ENCODE results near the gene CRX. TPM values are rescaled to one million over a fixed set of nuclear protein-coding genes. Genes with fewer than 3 reads are reported as not detected.
A peak's percentile ranks its signal among the peaks of the same experiment; 100 is the strongest.

The CRX gene
- total and polyA plus RNA-seq, 10 donors: 0.09 TPM; not detected in 9

- no peak for DNase-seq
Observed at GRCh38 chr19:47778954-47779351, 42.8 kb upstream of the CRX start.

GRCh38 chr19:47779524-47780214 is 42.1 kb upstream of the CRX start:
- WGBS, 5 donors: 68 to 87% (median 76%) methylated on average over 24 of the region's 24 CpGs
- peak overlapping the region; percentile 74 to 99 (median 85) for H3K4me3 ChIP-seq
- H3K27me3 ChIP-seq (replicated peaks in 1 of 7): no peaks in the 10 kb centered on the region
- peaks cover 0 to 46% (median 24%) of the 10 kb centered on the region in 6 donors for H3K36me3 ChIP-seq
- intact Hi-C loops (cut with DNase I; ENCODE audit: low total_unique reads): loop anchor here (10.0 kb wide), 1 partner anchor 65 kb away; the partner anchor contains the start of gene EHD2
- H3K9me3 ChIP-seq: no peaks in the 10 kb centered on the region
- peak overlapping the region; percentile 92 to 99 (median 97) for H3K27ac ChIP-seq
- TF ChIP-seq POLR2AphosphoS5 (IDR thresholded peaks at IDR 0.05): no peak
- H3K4me1 ChIP-seq: peaks cover 12 to 57% (median 41%) of the 10 kb centered on the region in 6 donors
- no peak for DNase-seq

More at GRCh38 chr19:47778954-47779351, 42.8 kb upstream of the CRX start:
- peak overlapping the region; percentile 92 to 99 (median 97) for H3K27ac ChIP-seq
- WGBS, 5 donors: 0 to 3% (median 2%) methylated on average over 10 to 20 of the region's 20 CpGs
- TF ChIP-seq POLR2AphosphoS5 (IDR thresholded peaks at IDR 0.05): no peak
- no peak for TF ChIP-seq CTCF (IDR thresholded peaks at IDR 0.05 in 8 of 11, conservative IDR thresholded peaks at IDR 0.05 in 3 of 11)
- TF ChIP-seq POLR2A (IDR thresholded peaks at IDR 0.05): no peak
- H3K27me3 ChIP-seq (replicated peaks in 1 of 7): no peaks in the 10 kb centered on the region
- no peaks in the 10 kb centered on the region for H3K9me3 ChIP-seq
- H3K4me3 ChIP-seq: peak overlapping the region; percentile 74 to 99 (median 85)
- H3K36me3 ChIP-seq: peaks cover 0 to 39% (median 17%) of the 10 kb centered on the region in 6 donors
- intact Hi-C loops (cut with DNase I; ENCODE audit: low total_unique reads): no loop called here
- H3K4me1 ChIP-seq: peaks cover 12 to 57% (median 41%) of the 10 kb centered on the region in 6 donors

GRCh38 chr19:47780215-47780551 is 41.6 kb upstream of the CRX start:
- Histone ChIP-seq H3K27ac (peak overlapping the region in 7 of 8 donors; percentile 27 to 99 (median 96)), H3K27me3 (replicated peaks in 1 of 7) (no peaks in the 10 kb centered on the region), H3K4me3 (peak overlapping the region in 6 of 8 donors; percentile 74 to 99 (median 88)), H3K36me3 (peaks cover 0 to 51% (median 30%) of the 10 kb centered on the region in 6 donors), H3K4me1 (peaks cover 12 to 57% (median 41%) of the 10 kb centered on the region in 6 donors), H3K9me3 (no peaks in the 10 kb centered on the region)
- WGBS, 5 donors: 83 to 98% (median 87%) methylated on average over 9 of the region's 9 CpGs
- intact Hi-C loops (cut with DNase I; ENCODE audit: low total_unique reads): loop anchor here (10.0 kb wide), 1 partner anchor 65 kb away; the partner anchor contains the start of gene EHD2
- no peak for DNase-seq
- TF ChIP-seq CTCF (IDR thresholded peaks at IDR 0.05 in 8 of 11, conservative IDR thresholded peaks at IDR 0.05 in 3 of 11): no peak
- no peak for TF ChIP-seq POLR2A (IDR thresholded peaks at IDR 0.05)
- TF ChIP-seq POLR2AphosphoS5 (IDR thresholded peaks at IDR 0.05): no peak

DNA sequence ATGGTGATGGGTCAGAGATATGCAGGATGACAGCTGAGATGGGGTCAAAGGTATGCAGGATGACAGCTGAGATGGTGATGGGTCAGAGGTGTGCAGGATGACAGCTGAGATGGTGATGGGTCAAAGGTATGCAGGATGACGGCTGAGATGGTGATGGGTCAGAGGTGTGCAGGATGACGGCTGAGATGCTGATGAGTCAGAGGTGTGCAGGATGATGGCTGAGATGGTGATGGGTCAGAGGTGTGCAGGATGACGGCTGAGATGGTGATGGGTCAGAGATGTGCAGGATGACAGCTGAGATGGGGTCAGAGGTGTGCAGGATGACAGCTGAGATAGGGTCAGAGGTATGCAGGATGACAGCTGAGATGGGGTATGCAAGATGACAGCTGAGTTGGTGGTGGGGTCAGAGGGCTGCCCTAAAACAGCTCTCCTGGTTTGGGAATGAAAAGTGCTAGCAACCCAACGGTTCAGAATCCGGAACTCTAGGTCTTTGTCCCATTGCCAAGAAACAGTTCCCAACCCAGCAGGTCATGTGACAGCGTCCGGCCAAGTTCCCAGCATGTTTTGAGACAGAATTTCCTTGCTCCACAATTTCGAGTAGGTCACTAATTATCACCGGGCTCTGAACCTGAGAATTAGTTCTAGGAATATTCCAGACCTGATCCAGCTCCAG is 40.0 kb upstream of the CRX start:
- DNase-seq: no peak
- Histone ChIP-seq H3K27ac (peak overlapping the region in 4 of 8 donors; percentile 36 to 95 (median 46)), H3K4me3 (peak overlapping the region in 1 of 8 donors; percentile 91), H3K27me3 (replicated peaks in 1 of 7) (no peaks in the 10 kb centered on the region), H3K4me1 (peaks cover 12 to 57% (median 41%) of the 10 kb centered on the region in 6 donors), H3K9me3 (no peaks in the 10 kb centered on the region), H3K36me3 (peaks cover 0 to 66% (median 39%) of the 10 kb centered on the region in 6 donors)
- intact Hi-C loops (cut with DNase I; ENCODE audit: low total_unique reads): loop anchor here (10.0 kb wide), 1 partner anchor 67 kb away; the partner anchor contains the start of gene EHD2
- TF ChIP-seq CTCF (IDR thresholded peaks at IDR 0.05 in 8 of 11, conservative IDR thresholded peaks at IDR 0.05 in 3 of 11) (no peak), POLR2A (IDR thresholded peaks at IDR 0.05) (no peak), POLR2AphosphoS5 (IDR thresholded peaks at IDR 0.05) (peak in 1 of 3 donors; percentile 18)
- 63 to 71% (median 69%) methylated on average over 9 of the region's 9 CpGs for WGBS, 5 donors

Data from spleen (tissue), 11 donors.